Fibroblast of the aortic adventitia (primary cell): Measurements from ENCODE around the gene PPP1R3A. TPM values are rescaled to one million over a fixed set of nuclear protein-coding genes. Genes with fewer than 3 reads are reported as not detected.
"Not testable (repeated sequence)": the region's sequence is repeated elsewhere in the genome, so short reads cannot be mapped to it uniquely, and the experiment has no call there.

ENCODE experiments used
- DNase-seq: peaks from one replicate; pipeline ENCODE4 v3.0.0-alpha.2; 2010; ENCODE audit warnings: low read depth
- H3K4me3 ChIP-seq: 2 replicates; pipeline ENCODE4 v1.5.1; 2011; ENCODE audit warnings: low read depth, mild to moderate bottlenecking, control low read depth, low read length, moderate library complexity
- total RNA-seq: library from RNA; depleted of rRNA; stranded (reverse); fragments of >200 nt; gene quantifications from 2 replicates; pipeline ENCODE4 v1.2.3, GENCODE V29; 2012; ENCODE audit warnings: low replicate concordance
- TF ChIP-seq, protein P1 (sequence below): IDR thresholded peaks from 2 replicates; pipeline ENCODE4 v1.5.1; 2011; ENCODE audit warnings: mild to moderate bottlenecking, low read length, control low read depth, inconsistent platforms; ENCODE audit not compliant: insufficient read depth

PPP1R3A gene
- total RNA-seq, 1 donor, result not detected

DNA sequence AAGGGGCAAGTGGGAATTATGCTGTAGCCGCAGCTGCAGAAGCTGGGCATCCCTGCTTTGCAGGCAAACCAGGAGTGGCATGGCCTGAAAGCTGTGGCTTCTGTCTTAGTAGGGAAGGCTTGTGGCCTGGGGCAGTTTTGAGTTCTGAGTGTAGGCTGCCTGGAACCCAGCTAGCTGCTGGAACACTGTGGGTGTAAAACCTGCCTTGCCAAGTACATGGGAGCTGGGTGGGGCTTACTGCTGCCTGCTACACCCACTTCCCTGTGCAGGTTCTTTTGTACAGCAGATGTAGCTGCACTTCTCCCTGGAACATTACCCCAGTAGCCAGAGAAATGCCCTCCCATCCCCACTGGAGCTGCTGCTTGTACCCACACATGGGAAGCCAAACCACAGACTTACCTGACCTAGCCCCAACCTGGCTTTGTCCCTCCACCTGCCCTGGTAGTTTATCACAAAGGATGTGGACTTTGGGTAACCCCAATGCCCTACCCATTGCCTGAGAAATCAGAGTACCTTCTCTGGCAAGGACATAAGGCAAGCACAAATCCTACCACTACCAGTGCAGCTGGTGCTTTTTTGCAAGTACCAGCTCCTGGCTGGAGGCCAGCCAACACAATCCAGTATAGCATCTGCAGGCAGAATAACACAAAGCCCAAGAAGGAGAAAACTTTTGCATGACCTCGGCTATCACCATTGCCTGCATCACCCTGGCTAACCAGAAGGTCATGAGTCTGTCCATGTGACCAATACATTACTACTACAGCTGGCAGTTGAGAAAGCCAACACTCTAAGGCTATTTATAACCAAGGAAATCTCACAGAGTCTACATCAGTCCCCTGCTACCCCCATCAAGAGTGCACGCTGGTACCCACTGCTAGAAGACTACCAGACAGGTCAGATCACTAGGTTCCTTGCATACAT is 26.5 kb upstream of the PPP1R3A start:
- TF ChIP-seq, protein P1, sequence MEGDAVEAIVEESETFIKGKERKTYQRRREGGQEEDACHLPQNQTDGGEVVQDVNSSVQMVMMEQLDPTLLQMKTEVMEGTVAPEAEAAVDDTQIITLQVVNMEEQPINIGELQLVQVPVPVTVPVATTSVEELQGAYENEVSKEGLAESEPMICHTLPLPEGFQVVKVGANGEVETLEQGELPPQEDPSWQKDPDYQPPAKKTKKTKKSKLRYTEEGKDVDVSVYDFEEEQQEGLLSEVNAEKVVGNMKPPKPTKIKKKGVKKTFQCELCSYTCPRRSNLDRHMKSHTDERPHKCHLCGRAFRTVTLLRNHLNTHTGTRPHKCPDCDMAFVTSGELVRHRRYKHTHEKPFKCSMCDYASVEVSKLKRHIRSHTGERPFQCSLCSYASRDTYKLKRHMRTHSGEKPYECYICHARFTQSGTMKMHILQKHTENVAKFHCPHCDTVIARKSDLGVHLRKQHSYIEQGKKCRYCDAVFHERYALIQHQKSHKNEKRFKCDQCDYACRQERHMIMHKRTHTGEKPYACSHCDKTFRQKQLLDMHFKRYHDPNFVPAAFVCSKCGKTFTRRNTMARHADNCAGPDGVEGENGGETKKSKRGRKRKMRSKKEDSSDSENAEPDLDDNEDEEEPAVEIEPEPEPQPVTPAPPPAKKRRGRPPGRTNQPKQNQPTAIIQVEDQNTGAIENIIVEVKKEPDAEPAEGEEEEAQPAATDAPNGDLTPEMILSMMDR, result no peak
- no peak overlapping the region for H3K4me3 ChIP-seq
- DNase-seq, result no peak

DNA sequence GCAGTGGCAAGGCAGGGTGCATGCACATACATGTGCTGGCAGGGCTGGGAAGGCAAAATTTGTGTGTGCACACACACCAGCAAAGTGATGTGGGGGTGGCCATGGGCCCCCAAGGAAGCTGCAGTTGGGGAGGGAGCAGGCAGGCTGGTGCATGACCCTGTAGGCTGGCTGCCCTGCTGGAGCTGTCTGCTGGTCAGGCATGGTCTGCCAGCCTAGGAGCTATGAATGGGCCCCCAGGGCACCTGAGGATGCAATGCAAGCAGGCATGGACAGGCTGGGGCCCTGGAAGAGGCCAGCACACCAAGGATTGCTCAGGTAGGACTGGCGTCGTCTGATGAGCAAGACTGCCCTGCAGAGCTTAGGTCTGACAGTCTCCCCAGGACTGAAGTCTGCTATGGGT is 18.2 kb upstream of the PPP1R3A start:
- no peak for DNase-seq
- TF ChIP-seq, protein P1, result no peak
- H3K4me3 ChIP-seq, result no peak overlapping the region

DNA sequence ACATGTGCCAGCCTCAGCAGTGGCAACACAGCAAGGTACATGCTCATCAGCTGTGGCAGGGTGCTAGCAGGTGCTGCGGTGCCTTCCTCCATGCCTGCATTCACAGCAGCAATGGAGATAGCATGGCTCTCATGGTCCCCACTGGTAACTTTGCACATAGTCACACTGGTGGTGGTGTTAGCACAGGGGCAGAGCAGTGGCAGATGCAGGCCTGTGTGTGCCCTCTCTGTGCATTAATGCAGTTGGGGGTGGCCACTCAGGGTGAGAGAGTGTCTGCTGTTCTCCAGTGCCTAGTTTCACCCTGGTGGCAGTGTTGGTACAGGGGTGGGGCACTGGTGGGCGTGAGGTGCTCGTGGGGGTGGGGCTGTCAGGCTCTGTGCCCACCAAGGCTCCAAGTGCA is 17.7 kb upstream of the PPP1R3A start:
- no peak overlapping the region for H3K4me3 ChIP-seq
- DNase-seq, result no peak
- TF ChIP-seq, protein P1, result no peak

DNA sequence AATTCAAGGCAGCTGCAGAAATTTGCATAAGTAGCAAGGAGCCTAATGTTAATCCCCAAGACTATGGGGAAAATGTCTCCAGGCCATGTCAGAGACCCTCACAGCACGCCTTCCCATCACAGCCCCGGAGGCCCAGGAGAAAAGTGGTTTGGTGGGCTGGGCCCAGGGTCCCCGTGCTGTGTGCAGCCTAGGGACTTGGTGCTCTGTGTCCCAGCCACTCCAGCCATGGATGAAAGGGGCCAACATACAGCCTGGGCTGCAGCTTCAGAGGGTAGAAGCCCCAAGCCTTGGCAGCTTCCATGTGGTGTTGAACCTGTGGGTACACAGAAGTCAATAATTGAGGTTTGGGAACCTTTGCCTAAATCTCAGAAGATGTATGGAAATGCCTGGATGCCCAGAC is 10.6 kb upstream of the PPP1R3A start:
- H3K4me3 ChIP-seq, DNase-seq: not testable (repeated sequence)

DNA sequence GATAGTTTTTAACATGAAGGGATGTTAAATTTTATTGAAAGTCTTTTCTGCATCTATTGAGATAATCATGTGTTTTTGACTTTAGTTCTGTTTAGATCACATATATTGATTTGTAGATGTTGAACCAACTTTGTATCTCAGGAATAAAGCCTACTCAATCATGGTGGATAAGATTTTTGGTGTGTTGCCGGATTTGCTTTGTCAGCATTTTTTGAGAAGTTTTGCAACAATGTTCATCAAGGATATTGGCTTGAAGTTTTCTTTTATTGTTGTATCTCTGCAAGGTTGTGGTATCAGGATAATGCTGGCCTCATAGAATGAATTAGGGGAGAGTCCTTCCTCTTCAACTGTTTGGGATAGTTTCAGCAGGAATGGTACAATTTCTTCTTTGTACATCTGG is 9.3 kb upstream of the PPP1R3A start:
- TF ChIP-seq, protein P1, result no peak
- DNase-seq, result no peak
- H3K4me3 ChIP-seq, result no peak overlapping the region

DNA sequence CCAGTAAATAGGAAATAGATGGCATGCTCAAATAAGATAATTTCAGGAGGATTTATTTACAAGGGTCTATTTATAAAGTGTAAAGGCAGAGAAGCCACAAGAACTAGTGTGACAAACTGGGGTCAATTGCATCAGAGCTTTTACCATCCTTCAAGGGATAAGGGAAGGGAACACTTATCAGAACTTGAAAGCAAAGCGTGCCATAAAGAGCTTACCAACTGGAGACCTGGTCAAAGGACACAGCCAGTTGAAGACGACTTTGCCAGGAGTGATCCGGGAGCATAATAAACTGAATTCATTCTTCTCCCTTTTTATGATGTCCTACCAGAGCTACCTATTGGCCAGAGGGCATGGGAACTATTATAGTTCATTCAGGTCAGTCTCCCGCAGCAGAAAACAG is 3.2 kb upstream of the PPP1R3A start:
- TF ChIP-seq, protein P1, result no peak
- DNase-seq, result no peak
- no peak overlapping the region for H3K4me3 ChIP-seq

DNA sequence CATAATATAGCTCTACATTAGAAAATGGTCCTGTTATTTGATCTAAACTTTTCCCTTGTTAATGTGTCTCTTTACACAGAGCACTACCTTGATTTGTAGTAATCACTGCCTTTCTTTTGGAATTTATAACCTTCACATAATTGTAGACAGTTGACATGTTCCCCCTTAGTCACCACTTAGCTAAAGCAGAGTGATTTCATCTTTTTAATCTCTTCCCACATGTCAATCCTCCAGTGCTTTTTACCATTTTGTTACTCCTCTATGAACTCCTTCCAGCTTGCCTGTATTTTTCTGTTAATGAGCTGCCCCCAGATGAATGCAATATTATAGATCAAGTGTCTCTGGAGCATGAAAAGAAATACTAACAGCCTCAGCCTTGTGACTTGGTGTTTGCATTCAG is 2.6 kb upstream of the PPP1R3A start:
- H3K4me3 ChIP-seq, result no peak overlapping the region
- TF ChIP-seq, protein P1, result no peak
- no peak for DNase-seq
